H1 (cell line): Measurements from ENCODE around the gene CYTH1. TPM values are rescaled to one million over a fixed set of nuclear protein-coding genes. Genes with fewer than 3 reads are reported as not detected.

Source experiments
- SRF ChIP-seq: IDR thresholded peaks from 2 replicates; pipeline ENCODE4 v1.6.1; 2011; ENCODE audit warnings: mild to moderate bottlenecking, low read depth, low read length, moderate library complexity
- polyA plus RNA-seq, 7 experiments: library from polyadenylated mRNA; depleted of rRNA in 3 of 7; stranded (reverse) in 5 of 7; unstranded in 2 of 7; fragments of >200 nt in 5 of 7; fragments of 200-250 nt in 2 of 7; gene quantifications; 1 replicate in 5 of 7; 2 replicates in 1 of 7; 4 replicates in 1 of 7; pipeline versions ENCODE4 v1.2.1 to v1.2.3, GENCODE V29; 2011 to 2013; ENCODE audit warnings: missing spikeins in 2 of 7, mixed read lengths in 2 of 7
- total RNA-seq: library from RNA; stranded (reverse); fragmentation: NEBNext Ultra II Directional; extraction: Animal tissue kit (Norgen Biotek cat#: 25700); gene quantifications from 2 replicates; pipeline ENCODE4 v1.2.1, GENCODE V29; 2021

Gene CYTH1
- total and polyA plus RNA-seq, 2 of the 8 experiments (the other 6 are each of a cell fraction or from before 2014, with no cell fraction given), result 12.8 to 14.8 TPM

DNA sequence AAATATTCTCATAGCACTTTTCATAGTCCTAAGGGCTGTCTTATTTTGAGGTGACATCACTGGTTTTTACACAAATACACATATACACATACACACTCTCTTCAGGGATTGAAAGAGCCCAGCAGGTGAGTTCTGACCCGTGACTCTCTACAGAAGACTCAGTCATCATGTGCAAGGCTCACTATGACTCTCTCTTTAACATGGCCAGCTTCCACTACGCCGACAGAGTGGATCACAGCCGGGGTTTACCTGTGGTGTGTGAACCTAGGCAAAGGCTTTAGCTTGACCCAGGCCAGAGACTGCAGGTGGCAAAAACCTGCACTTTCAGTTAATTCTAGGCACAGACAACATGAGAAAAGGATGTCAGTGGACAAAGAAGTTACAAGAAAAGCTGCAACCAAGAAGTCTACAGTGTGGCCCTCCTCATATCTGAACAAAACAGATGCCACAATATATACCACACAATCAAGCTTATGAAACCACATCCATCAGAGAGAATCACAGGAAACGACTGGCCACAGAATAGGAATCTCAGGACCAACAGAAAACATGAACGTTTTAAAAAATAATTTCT lies 56.5 kb downstream of the CYTH1 start (continued):
- no peak for TF ChIP-seq SRF
